WI38 (cell line): ENCODE measurements around the gene RNASE7.
A peak's percentile ranks its signal among the peaks of the same experiment; 100 is the strongest.

ENCODE experiments used
- H3K4me3 ChIP-seq: 2 replicates; pipeline ENCODE4 v1.5.1; 2011; ENCODE audit warnings: low read depth, mild to moderate bottlenecking, control low read depth, low read length
- TF ChIP-seq, protein P1 (sequence below): IDR thresholded peaks from 2 replicates; pipeline ENCODE4 v1.5.1; 2012; ENCODE audit warnings: low read depth, mild to moderate bottlenecking, control low read depth, low read length

RNASE7 gene

DNA sequence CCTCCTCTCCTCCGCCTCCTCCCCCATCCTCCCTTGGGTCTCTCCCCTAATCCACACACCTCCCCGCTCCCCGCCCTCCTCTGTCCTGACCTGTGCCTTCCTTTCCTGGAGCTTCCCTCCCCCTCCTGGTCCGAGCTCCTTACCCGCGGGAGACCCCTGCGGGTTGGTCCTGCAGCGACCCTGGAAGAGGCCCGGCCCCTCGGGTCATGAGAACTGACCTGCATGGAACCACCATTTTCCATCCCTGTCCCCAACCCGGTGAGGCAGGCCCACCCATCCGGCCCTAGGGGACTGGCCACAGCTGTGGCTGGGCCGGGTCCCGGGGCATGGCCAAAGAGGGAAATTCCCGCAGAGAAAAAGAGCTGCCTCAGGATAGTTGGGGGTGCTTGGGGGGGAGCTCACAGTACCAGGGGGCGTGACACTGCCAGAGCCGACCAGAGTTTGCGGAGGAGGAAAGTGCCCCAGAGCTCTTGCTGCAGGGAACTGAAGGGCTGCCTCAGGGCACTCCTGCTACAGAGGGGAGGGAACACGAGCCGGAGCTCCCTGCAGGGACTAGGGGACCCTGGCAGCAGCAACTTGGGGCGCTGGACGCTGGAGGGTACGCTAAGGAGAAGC is 28.6 kb downstream of the RNASE7 start:
- TF ChIP-seq, protein P1, sequence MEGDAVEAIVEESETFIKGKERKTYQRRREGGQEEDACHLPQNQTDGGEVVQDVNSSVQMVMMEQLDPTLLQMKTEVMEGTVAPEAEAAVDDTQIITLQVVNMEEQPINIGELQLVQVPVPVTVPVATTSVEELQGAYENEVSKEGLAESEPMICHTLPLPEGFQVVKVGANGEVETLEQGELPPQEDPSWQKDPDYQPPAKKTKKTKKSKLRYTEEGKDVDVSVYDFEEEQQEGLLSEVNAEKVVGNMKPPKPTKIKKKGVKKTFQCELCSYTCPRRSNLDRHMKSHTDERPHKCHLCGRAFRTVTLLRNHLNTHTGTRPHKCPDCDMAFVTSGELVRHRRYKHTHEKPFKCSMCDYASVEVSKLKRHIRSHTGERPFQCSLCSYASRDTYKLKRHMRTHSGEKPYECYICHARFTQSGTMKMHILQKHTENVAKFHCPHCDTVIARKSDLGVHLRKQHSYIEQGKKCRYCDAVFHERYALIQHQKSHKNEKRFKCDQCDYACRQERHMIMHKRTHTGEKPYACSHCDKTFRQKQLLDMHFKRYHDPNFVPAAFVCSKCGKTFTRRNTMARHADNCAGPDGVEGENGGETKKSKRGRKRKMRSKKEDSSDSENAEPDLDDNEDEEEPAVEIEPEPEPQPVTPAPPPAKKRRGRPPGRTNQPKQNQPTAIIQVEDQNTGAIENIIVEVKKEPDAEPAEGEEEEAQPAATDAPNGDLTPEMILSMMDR: no peak
- H3K4me3 ChIP-seq: peak overlapping the region; percentile 82

DNA sequence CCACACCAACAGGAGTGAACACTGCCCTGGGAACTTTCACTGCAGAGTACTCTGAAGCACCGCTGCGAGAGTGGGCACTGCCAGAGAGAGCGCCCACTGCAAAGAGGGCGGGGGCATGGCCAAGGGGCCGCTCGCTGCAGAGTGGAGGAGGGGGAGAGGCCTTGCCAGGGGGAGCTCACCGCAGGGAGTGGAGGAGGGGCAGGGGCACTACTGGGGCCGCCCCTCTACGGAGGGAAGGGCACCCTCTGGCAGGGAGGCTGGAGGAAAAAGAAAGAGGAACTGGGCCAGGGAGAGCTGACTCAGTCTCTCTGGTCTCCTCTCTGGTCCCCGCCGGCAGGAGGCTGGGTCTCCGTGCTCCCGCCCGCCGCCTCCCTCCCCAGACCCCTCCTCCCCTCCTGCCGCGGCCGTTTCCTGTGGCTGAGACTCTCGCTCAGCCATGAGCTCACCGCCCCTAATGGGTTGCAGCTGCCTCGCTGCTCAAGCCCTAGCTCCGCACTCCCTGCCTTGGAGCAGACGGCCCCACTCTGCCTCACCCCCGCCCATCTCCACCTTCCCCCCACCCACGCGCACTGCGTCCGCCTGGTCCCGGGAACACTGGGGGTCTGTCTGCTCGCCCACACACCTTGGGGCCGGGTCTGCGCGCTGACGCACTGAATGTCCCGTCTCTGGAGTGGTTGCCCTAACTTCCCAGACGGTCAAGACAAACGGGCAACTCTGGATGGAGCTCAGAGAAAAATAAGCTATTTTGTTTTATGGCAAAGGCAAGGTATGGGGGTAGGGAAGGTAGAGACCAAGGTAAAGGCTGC is 29.3 kb downstream of the RNASE7 start:
- TF ChIP-seq, protein P1: no peak

DNA sequence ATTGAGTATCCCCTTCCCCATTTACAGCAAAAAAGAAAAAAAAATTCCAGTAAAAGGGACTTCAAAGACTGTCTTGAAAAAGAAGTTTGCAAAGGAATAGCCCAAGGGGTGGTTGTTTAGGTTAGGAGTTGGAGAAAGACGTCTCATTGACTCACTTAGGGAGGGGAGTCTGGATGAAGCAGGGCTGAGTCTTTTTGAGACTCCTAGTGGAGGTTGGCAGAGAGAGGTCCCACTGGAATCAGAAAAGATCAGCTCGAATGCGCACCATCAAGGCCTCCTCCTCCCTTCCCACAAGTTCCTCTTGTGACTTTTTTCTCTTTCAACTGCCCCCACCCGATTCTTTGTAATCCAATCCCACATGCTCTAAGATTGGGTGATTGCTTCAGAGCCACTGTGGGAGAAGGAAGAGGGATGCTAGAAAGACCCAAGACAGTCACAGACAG is 29.9 kb downstream of the RNASE7 start:
- H3K4me3 ChIP-seq: peak overlapping the region; percentile 82
- TF ChIP-seq, protein P1: 0 out of 2 replicates have a peak, but pooled peaks have one; percentile 17

More for the DNA sequence above, 29.3 kb downstream of the RNASE7 start:
- peak overlapping the region; percentile 82 for H3K4me3 ChIP-seq

DNA sequence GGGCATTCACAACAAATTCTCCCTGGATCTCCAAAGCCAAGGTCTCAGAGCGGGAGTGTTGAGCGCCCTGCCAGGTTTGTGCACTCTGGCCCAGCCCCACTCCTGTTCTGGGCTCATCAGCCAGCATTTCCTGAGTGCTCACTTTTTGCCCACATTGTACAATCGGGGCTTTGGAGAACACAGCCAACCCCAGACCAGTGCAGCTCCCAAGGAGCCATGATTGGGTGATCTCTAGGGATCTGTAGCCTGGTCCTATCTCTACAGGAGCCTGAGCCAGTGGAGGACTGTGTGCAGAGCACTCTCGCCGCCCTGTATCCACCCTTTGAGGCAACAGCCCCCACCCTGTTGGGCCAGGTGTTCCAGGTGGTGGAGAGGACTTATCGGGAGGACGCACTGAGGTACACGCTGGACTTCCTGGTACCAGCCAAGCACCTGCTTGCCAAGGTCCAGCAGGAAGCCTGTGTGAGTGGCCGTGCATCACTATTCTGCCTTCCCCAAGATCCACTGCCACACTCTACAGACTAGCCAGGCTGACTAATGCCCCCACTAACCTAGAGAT is 30.7 kb downstream of the RNASE7 start:
- TF ChIP-seq, protein P1: no peak
- no peak overlapping the region for H3K4me3 ChIP-seq

DNA sequence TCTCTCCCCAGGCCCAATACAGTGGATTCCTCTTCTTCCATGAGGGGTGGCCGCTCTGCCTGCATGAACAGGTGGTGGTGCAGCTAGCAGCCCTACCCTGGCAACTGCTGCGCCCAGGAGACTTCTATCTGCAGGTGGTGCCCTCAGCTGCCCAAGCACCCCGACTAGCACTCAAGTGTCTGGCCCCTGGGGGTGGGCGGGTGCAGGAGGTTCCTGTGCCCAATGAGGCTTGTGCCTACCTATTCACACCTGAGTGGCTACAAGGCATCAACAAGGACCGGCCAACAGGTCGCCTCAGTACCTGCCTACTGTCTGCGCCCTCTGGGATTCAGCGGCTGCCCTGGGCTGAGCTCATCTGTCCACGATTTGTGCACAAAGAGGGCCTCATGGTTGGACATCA is 31.8 kb downstream of the RNASE7 start:
- TF ChIP-seq, protein P1: no peak
- no peak overlapping the region for H3K4me3 ChIP-seq

DNA sequence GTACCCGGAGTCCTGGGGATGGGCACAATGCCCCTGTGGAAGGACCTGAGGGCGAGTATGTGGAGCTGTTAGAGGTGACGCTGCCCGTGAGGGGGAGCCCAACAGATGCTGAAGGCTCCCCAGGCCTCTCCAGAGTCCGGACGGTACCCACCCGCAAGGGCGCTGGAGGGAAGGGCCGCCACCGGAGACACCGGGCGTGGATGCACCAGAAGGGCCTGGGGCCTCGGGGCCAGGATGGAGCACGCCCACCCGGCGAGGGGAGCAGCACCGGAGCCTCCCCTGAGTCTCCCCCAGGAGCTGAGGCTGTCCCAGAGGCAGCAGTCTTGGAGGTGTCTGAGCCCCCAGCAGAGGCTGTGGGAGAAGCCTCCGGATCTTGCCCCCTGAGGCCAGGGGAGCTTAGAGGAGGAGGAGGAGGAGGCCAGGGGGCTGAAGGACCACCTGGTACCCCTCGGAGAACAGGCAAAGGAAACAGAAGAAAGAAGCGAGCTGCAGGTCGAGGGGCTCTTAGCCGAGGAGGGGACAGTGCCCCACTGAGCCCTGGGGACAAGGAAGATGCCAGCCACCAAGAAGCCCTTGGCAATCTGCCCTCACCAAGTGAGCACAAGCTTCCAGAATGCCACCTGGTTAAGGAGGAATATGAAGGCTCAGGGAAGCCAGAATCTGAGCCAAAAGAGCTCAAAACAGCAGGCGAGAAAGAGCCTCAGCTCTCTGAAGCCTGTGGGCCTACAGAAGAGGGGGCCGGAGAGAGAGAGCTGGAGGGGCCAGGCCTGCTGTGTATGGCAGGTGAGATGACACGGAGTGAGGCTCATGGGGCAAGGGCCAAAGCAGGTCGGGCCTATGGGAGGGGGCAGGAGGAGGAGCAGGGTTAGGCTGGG is 32.5 kb downstream of the RNASE7 start:
- H3K4me3 ChIP-seq: no peak overlapping the region
- TF ChIP-seq, protein P1: no peak
